PC-9 (cell line): ENCODE results near the gene FYN.

ENCODE experiments used
- EZH2 ChIP-seq: fragments of 200-600 bp; sonication (generic); IDR thresholded peaks from 2 replicates; pipeline ENCODE4 v1.8.0; 2017; ENCODE audit warnings: antibody characterized with exemption, low read depth
- TF ChIP-seq, protein P1 (sequence below): fragments of 200-600 bp; sonication (generic); conservative IDR thresholded peaks from 2 replicates; pipeline ENCODE4 v1.6.1; 2017; ENCODE audit warnings: mixed run types, antibody characterized with exemption, mild to moderate bottlenecking, moderate library complexity

DNA sequence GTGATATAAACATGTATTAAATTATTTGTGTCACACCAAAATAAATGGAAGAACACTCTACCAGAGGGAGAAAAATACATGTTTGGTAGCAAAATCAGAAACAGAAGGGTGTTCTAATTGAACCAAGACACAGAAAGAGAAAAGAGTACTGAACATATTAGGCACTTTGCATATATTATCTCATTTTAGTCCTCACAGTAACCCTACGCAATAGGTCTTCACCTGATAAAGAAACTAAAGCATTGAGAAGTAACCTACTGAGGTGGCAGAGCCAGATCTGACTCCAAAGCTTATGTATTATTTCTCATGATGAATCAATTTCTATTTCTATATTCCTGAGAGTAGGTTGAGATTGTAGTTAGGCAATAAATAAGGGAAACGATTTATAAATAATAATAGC lies 77.7 kb downstream of the FYN start:
- TF ChIP-seq, protein P1, sequence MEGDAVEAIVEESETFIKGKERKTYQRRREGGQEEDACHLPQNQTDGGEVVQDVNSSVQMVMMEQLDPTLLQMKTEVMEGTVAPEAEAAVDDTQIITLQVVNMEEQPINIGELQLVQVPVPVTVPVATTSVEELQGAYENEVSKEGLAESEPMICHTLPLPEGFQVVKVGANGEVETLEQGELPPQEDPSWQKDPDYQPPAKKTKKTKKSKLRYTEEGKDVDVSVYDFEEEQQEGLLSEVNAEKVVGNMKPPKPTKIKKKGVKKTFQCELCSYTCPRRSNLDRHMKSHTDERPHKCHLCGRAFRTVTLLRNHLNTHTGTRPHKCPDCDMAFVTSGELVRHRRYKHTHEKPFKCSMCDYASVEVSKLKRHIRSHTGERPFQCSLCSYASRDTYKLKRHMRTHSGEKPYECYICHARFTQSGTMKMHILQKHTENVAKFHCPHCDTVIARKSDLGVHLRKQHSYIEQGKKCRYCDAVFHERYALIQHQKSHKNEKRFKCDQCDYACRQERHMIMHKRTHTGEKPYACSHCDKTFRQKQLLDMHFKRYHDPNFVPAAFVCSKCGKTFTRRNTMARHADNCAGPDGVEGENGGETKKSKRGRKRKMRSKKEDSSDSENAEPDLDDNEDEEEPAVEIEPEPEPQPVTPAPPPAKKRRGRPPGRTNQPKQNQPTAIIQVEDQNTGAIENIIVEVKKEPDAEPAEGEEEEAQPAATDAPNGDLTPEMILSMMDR = no peak
- TF ChIP-seq EZH2 = no peak
